Neutrophil (primary cell): ENCODE measurements around the gene SP3.
A peak's percentile ranks its signal among the peaks of the same experiment; 100 is the strongest.
"Not testable (repeated sequence)": the region's sequence is repeated elsewhere in the genome, so short reads cannot be mapped to it uniquely, and the experiment has no call there.

ENCODE experiments used
- H3K27ac ChIP-seq: fragments of 200-600 bp; sonication (generic); 2 replicates; pipeline ENCODE4 v1.5.1; 2016; ENCODE audit warnings: mild to moderate bottlenecking, moderate library complexity
- H3K27me3 ChIP-seq: fragments of 200-600 bp; sonication (generic); 2 replicates; pipeline ENCODE4 v1.6.0; 2016; ENCODE audit warnings: mild to moderate bottlenecking
- H3K36me3 ChIP-seq: fragments of 200-600 bp; sonication (generic); 2 replicates; pipeline ENCODE4 v1.5.1; 2017
- H3K4me1 ChIP-seq, 2 experiments: fragments of 200-600 bp in 1 of 2; sonication (generic) in 1 of 2; 1 replicate in 1 of 2; 2 replicates in 1 of 2; pipeline versions ENCODE4 v1.5.1 to v1.6.1; 2013 to 2016; ENCODE audit warnings: low read depth in 1 of 2, low read length in 1 of 2, mild to moderate bottlenecking in 1 of 2, moderate library complexity in 1 of 2; ENCODE audit not compliant: control insufficient read depth in 1 of 2, insufficient read depth in 1 of 2
- H3K4me3 ChIP-seq, 2 experiments: fragments of 200-600 bp in 1 of 2; sonication (generic) in 1 of 2; 1 replicate in 1 of 2; 2 replicates in 1 of 2; pipeline ENCODE4 v1.5.1; 2013 to 2016; ENCODE audit warnings: low read depth in 1 of 2, low read length in 1 of 2, mild to moderate bottlenecking in 1 of 2, moderate library complexity in 1 of 2
- H3K9me3 ChIP-seq: fragments of 200-600 bp; sonication (generic); 2 replicates; pipeline ENCODE4 v1.5.1; 2016
- TF ChIP-seq, protein P1 (sequence below): fragments of 200-600 bp; sonication (generic); IDR thresholded peaks from 2 replicates; pipeline ENCODE4 v1.5.1; 2016; ENCODE audit warnings: antibody characterized with exemption

Gene SP3

DNA sequence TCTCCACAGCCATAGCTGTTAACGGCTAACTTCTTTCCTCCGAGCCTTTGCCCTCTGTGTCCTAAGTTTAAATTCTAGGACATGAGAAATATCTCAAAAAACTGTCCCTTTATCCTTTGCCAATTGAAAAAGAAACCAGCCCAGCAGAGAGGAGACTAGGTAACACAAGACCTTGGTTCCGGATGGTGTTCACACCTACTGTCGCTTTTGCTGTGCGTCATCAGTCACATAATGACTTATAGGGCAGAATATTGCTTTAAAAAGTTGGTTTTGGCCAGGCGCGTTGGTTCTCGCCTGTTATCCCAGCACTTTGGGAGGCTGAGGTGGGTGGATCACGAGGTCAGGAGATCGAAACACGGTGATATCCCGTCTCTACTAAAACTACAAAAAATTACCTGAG is 66.2 kb downstream of the SP3 start:
- peaks cover 19 to 20% of the 10 kb centered on the region in 2 experiments for H3K4me1 ChIP-seq
- H3K27me3 ChIP-seq = no peaks in the 10 kb centered on the region
- peak overlapping the region; percentile 81 for H3K27ac ChIP-seq
- peaks cover 14% of the 10 kb centered on the region for H3K36me3 ChIP-seq
- no peak overlapping the region for H3K4me3 ChIP-seq
- TF ChIP-seq, protein P1, sequence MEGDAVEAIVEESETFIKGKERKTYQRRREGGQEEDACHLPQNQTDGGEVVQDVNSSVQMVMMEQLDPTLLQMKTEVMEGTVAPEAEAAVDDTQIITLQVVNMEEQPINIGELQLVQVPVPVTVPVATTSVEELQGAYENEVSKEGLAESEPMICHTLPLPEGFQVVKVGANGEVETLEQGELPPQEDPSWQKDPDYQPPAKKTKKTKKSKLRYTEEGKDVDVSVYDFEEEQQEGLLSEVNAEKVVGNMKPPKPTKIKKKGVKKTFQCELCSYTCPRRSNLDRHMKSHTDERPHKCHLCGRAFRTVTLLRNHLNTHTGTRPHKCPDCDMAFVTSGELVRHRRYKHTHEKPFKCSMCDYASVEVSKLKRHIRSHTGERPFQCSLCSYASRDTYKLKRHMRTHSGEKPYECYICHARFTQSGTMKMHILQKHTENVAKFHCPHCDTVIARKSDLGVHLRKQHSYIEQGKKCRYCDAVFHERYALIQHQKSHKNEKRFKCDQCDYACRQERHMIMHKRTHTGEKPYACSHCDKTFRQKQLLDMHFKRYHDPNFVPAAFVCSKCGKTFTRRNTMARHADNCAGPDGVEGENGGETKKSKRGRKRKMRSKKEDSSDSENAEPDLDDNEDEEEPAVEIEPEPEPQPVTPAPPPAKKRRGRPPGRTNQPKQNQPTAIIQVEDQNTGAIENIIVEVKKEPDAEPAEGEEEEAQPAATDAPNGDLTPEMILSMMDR = no peak
- H3K9me3 ChIP-seq = no peaks in the 10 kb centered on the region

DNA sequence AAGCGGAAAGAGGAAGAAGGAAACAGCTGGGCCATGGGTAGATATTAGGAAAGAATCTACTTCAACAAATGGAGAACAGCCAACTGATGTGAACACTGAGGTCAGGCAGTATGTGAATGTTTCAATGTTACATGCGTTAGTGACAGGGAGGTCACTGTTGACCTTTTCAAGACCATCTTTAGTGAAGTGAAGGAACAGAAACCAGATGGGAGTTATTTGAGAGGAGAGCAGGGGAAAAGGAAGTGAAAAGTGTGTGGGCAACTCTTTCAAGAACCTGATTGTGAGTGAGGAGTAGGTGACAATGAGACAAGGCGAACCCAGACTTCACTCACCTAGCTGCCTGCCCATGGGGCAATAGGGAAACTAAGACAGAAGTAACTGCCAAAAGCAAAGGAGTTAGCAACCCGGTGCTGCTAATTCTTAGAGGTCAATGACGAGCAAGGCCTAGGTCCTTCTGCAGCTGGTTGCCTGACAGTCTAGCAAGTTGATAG is 67.0 kb downstream of the SP3 start:
- Histone ChIP-seq H3K9me3 (no peaks in the 10 kb centered on the region), H3K4me1 (peaks cover 19 to 20% of the 10 kb centered on the region in 2 experiments), H3K4me3 (no peak overlapping the region), H3K27ac (peak overlapping the region; percentile 81), H3K27me3 (no peaks in the 10 kb centered on the region), H3K36me3 (peaks cover 7% of the 10 kb centered on the region)
- TF ChIP-seq, protein P1 = no peak

- no peak overlapping the region for H3K4me3 ChIP-seq
- peaks cover 19 to 20% of the 10 kb centered on the region in 2 experiments for H3K4me1 ChIP-seq
- TF ChIP-seq, protein P1 = no peak
- H3K36me3 ChIP-seq = peaks cover 2% of the 10 kb centered on the region
- H3K27me3 ChIP-seq = no peaks in the 10 kb centered on the region
- H3K27ac ChIP-seq = no peak overlapping the region
- H3K9me3 ChIP-seq = no peaks in the 10 kb centered on the region
These were observed 68.4 kb downstream of the SP3 start for GRCh38 chr2:173896755-173897154.

- Histone ChIP-seq H3K27ac (no peak overlapping the region), H3K4me3 (no peak overlapping the region), H3K9me3 (no peaks in the 10 kb centered on the region), H3K4me1 (peaks cover 17 to 18% of the 10 kb centered on the region in 2 experiments), H3K27me3 (no peaks in the 10 kb centered on the region), H3K36me3 (no peaks in the 10 kb centered on the region)
- TF ChIP-seq, protein P1 = no peak
These were observed 72.8 kb downstream of the SP3 start for GRCh38 chr2:173892341-173892740.

DNA sequence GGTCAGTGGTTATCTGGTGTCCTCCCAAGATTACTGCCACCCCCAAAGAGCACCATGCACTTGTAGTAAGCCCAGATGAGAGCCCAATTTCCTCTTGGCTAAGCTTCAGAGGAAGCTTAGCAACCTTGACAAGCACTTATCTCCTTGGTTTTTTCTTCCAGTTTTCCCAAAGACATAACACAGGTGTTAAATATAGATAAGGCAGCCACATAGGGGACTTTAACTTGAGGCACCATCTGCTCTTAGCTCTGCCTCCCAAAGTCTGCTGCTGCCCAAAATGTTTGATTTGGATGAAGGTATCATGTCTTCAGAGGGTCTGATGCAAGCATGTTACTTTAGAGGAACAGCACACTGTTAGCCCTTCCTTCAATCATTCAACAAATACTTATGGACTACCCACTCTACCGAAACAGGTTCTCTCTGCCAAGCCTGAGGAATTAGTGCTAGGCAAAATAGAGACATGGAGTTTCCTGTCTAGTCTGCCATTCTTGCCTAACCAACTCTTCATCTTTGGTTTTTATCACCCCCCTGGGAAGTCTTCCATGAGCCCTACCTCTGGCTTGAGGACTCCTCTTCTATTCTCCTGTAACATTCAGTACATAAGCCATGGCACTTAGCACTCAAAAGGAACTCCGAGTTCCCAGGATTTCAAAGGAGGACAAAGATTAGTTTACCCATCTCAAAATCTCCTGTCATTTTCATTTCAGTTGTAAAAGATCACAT is 73.7 kb downstream of the SP3 start:
- peaks cover 14 to 15% of the 10 kb centered on the region in 2 experiments for H3K4me1 ChIP-seq
- no peak overlapping the region for H3K27ac ChIP-seq
- H3K9me3 ChIP-seq = no peaks in the 10 kb centered on the region
- H3K27me3 ChIP-seq = no peaks in the 10 kb centered on the region
- TF ChIP-seq, protein P1 = no peak
- H3K4me3 ChIP-seq = no peak overlapping the region
- no peaks in the 10 kb centered on the region for H3K36me3 ChIP-seq

GRCh38 chr2:173889464-173889863 is 75.7 kb downstream of the SP3 start:
- H3K4me3 ChIP-seq, H3K27ac ChIP-seq, H3K36me3 ChIP-seq, H3K27me3 ChIP-seq, H3K9me3 ChIP-seq: not testable (repeated sequence)
- peaks cover 14 to 15% of the 10 kb centered on the region in 2 experiments for H3K4me1 ChIP-seq
